Hippocampal formation (tissue), 2 donors: ENCODE data around the gene PITPNC1.
"Not testable (repeated sequence)": the region's sequence is repeated elsewhere in the genome, so short reads cannot be mapped to it uniquely, and the experiment has no call there.

Experiments
- DNase-seq, 2 donors: peaks; one replicate each; lab custom pipeline; 2025; lab: John Stamatoyannopoulos, UW

PITPNC1 gene

GRCh38 chr17:67619555-67619954, 242.5 kb downstream of the PITPNC1 start:
- no peak for DNase-seq

DNA sequence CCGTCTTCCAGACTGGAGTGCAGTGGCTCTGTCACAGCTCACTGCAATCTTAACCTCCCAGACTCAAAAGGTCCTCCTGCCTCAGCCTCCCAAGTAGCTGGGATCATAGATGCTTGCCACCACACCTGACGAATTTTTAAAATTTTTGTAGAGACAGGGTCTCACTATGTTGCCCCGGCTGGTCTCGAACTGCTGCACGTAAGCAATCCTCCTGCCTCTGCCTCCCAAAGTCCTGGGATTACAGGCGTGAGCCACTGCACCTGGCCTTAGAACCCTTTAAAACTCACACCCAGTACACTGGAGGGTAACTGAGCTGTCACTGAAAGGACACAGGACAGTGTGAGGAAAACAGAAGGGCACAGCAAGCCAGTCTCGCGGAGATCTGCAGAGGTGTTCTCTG, 243.0 kb downstream of the PITPNC1 start:
- no peak for DNase-seq

DNA sequence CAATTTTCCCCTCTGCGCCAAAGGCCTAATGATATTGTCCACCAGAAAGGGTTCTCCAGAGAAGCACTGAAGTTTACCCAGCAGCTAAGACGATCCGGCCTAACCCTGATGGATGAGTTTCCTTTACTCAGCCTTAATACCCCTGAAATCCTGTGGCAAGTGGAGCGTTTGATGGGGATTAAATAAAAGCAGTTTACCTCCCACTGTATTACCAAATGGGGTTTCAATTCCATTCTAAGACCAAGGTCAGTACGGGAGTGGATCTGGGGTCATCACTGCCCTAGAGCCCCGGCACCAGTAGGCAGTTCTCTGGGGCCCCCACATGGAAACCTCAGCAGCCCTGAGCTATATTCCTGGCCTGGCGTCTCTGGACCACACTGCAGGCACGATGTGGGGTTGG, 243.6 kb downstream of the PITPNC1 start:
- no peak for DNase-seq

GRCh38 chr17:67623767-67624166, 246.7 kb downstream of the PITPNC1 start:
- no peak for DNase-seq

GRCh38 chr17:67624886-67625656, 248.0 kb downstream of the PITPNC1 start:
- DNase-seq, result no peak

DNA sequence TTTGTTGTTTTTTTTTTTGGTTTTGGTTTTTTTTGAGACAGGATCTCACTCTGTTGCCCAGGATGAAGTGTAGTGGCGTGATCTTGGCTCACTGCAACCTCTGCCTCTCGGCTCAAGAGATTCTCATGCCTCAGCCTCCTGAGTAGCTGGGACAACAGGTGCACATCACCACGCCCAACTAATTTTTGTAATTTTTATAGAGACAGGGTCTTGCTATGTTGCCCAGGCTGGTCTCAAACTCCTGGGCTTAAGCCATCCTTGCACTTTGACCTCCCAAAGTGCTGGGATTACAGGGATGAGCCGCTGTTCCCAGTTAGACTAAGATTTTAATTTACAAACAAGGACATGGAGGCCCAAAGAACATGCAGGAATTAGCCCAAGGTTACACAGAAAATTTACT, 248.9 kb downstream of the PITPNC1 start:
- no peak for DNase-seq

DNA sequence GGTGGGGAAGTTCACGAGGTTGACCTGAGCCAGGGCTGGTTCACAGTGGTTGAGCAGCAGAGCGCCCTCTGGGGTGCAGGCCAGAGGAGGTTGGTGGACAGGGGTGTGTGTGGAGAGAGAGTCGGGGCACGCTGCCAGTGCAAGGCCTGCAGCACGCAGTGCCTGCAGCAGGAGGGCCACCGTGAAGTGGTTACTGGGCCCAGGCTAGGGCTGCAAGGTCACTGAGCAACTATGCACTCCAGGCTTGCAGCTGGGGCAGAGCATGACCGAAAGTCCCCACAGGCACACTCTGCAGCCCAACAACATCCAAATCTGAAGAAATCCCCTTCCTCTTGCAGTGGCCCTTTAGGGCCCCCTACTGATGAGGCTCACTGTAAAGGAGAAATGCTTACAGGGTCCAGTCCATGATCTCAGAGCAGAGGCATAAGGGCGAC, 251.5 kb downstream of the PITPNC1 start:
- no peak for DNase-seq

DNA sequence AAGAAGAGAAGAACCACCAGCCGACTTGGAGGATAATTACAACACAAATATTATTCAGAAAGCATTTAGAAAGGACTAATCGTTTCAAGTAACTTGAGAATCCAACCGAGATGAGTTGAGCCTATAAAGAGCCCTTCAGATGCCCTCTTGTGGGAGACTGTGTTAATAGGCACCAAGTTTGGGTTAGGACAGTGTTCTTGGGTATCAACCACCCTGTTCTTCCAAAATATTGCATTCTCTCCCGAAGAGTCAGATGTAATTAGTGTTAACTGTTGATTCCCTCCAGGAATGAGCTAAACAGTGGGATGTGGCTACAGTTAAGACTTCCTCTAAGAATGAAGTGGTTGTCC, 252.9 kb downstream of the PITPNC1 start:
- DNase-seq, result peak in 1 of 2 donors; percentile 29

DNA sequence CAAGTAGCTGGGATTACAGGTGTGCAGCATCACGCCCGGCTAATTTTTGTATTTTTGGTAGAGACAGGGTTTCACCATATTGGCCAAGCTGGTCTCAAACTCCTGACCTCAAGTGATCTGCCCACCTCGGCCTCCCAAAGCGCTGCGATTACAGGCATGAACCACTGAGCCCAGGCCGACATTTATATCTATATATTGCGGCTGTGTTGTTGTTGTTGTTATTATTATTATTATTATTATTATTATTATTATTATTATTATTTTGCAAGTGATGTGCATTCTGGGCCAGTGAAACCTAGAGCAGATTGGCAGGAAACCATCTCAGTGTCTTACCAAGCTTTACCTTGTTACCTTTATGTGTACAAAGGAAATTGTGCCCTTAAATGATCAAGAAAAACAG, 253.8 kb downstream of the PITPNC1 start:
- not testable (repeated sequence) for DNase-seq

DNA sequence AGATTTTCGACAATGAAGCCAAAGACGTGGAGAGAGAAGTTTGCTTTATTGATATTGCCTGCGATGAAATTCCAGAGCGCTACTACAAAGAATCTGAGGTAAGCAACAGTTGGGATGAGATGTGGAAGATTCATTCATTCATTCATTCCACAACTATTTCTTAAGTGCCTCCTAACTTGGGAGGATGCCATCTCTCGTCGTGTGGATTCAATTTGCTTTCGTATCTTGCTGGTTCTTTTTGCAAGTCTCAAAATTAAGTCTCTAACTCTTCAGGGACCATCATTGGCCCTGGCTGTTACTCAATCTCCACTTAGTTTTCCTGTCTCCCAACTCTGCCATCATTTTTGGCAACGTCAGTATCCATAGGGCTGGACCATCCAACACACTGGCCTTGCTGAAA, 255.1 kb downstream of the PITPNC1 start:
- no peak for DNase-seq

- DNase-seq, result no peak
Measured at GRCh38 chr17:67633751-67634211, 256.7 kb downstream of the PITPNC1 start.

DNA sequence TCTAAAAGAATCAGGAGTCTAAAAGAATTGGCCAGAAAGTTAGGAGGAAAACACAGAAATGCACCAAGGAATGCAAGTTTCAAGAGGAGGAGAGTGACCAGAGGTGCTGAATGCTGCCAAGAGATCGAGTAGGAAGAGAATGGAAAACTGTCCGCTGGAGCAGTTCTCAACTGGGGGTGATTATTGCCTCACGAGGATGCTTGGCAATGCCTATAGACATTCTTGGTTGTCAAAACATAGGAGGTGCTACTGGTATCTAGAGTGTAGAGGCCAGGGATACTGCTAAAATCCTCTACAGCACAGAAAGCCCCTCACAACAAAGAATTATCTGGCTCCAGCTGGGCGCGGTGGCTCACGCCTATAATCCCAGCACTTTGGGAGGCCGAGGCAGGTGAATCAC, 258.6 kb downstream of the PITPNC1 start:
- DNase-seq, result no peak

- no peak for DNase-seq
Measured at GRCh38 chr17:67636312-67636711, 259.2 kb downstream of the PITPNC1 start.

DNA sequence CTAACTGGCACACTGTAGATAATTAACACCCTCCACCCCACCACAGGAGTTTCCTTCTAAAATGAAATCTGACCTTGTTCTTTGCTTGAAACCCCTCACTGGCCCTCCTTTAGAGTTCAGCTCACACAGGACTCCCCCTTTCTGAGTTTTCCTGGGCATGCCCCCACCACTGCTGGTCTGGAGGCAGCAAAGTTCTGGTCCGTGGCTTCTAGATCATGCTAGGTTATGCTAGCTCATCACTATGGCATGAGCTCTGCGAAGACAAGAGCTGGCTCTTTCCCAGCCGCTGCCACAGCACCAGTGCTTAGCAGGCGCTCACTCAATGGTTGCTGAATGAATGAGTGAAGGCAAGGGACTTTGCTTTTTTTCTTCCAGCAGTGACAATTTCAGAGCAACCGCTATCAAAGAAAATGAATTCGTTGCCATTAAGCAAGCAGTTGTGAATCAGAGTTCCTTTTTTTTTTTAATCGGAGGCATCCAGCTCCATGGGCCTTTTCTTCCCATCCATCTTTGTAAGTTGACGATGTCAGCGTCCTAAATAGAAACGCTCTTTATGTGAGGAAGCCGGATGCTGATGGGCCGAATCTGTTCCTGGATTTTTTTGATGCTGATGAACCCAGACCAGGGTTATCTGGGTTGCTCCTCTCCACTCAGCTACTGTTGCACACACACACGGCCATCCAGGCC, 259.9 kb downstream of the PITPNC1 start:
- DNase-seq, result no peak

- DNase-seq, result no peak
Measured at GRCh38 chr17:67637901-67638641, 261.0 kb downstream of the PITPNC1 start.

- no peak for DNase-seq
Measured at GRCh38 chr17:67638871-67639270, 261.8 kb downstream of the PITPNC1 start.

- no peak for DNase-seq
Measured at GRCh38 chr17:67639555-67639954, 262.5 kb downstream of the PITPNC1 start.

DNA sequence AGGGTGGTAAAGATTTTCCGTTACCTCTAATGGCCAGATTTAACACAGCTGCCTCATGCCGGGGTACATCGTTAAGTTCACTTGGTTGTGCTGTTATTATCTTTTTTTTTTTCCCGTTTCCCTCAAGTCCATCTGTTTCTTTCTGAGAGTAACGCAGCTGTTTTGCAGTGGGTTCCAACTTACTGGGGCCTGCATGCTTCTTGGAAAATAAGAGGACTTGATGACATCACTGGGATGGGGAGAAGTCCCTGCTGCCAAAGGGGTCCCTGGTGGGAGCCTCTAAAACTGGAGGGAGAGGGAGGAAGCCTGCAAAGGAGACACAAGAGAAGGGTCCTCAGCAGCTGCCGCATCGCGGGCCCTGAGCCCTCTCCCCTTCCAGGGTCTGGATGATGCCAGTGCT, 262.9 kb downstream of the PITPNC1 start:
- no peak for DNase-seq

DNA sequence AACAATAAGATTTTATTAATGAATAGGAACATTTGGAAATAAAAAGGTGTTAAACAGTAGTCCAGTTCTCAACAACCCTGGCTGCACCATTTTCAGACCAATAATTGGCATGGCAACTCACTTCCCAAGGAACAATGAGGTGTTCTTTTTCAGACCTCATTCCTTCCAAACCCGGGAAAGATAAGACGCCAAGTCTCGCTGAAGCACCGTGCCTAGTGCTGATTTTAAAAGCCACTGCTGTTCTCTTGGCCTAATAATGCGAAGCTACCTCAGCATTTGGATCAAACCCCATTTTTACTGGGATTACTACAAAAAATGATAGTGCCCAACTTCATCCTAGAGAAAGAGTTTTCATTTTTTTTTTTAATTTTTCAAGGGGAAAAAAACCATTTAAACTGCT, 265.4 kb downstream of the PITPNC1 start:
- DNase-seq, result peak in 1 of 2 donors; percentile 33

GRCh38 chr17:67644061-67644460, 267.0 kb downstream of the PITPNC1 start:
- no peak for DNase-seq

DNA sequence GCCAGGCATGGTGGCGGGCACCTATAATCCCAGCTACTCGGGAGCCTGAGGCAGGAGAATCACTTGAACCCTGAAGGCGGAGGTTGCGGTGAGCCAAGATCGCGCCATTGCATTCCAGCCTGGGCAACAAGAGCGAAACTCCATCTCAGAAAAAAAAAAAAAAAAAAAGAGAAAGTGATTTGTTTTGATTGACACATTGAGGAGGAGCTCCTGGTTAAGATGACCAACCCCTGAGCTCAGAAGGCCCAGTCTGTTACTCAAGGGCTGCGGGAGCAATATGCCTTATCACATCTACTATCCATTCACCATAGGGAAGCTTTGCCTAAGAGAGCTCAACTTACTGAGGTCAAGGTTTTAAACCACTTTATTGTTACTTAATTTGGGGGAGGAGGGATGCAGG, 268.1 kb downstream of the PITPNC1 start:
- DNase-seq, result not testable (repeated sequence)

GRCh38 chr17:67646472-67646871, 269.4 kb downstream of the PITPNC1 start:
- DNase-seq, result no peak

DNA sequence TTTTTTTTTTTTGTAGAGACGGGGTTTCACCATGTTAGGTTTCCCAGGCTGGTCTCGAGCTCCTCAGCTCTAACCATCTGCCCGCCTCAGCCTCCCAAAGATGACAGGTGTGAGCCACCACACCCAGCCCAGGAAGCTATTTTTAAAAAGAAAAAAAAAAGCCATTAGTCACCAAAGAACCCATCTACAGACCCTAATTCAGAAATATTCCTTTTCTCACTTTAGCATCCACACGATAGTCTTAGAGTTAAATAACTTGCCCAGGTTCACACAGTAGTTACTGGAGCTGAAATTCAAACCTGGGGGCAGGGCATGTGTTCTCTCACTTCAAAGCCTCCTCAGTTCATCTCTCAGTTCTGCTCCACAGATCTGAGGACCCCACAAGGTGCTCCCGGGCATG, 270.4 kb downstream of the PITPNC1 start:
- DNase-seq, result no peak
